MCF 10A (cell line): ENCODE results near the gene ETNK1. TPM values are rescaled to one million over a fixed set of nuclear protein-coding genes. Genes with fewer than 3 reads are reported as not detected.

Source experiments
- Bru-seq: library from RNA; stranded (reverse); fragments of 400-500 nt; gene quantifications from one replicate; lab custom pipeline; 2021; lab: Mats Ljungman, UMichigan
- BruChase-seq, 2 experiments: library from RNA; stranded (reverse); fragments of 400-500 nt; gene quantifications; one replicate each; lab custom pipeline; 2021; lab: Mats Ljungman, UMichigan
- BruUV-seq: library from RNA; stranded (reverse); fragments of 400-500 nt; replicated peaks from 2 replicates; lab custom pipeline; 2021; lab: Mats Ljungman, UMichigan
- CTCF ChIA-PET: fragments of 300-600 bp; sonication (Branson Sonifier 250); formaldehyde crosslinking; extraction: SDS; loops from one replicate; lab custom pipeline; 2021; ENCODE audit warnings: antibody characterized with exemption, inconsistent platforms; lab: Yijun Ruan, JAX
- POLR2A ChIA-PET: fragments of 300-600, 350-650 bp; sonication (Branson Sonifier 250); formaldehyde crosslinking; extraction: SDS; loops from one replicate; lab custom pipeline; 2020; ENCODE audit warnings: antibody characterized with exemption, inconsistent platforms; lab: Yijun Ruan, JAX
- DNase-seq: peaks from one replicate; pipeline ENCODE4 v3.0.0-alpha.2; 2018; ENCODE audit not compliant: unreplicated experiment
- H3K27ac Mint-ChIP-seq: one replicate; pipeline ENCODE4 v1.8.0; 2022; ENCODE audit warnings: mild to moderate bottlenecking, low read depth, mixed read lengths; ENCODE audit not compliant: unreplicated experiment
- H3K27me3 Mint-ChIP-seq: one replicate; pipeline ENCODE4 v1.8.0; 2022; ENCODE audit warnings: mixed read lengths; ENCODE audit not compliant: insufficient read depth, unreplicated experiment
- H3K36me3 Mint-ChIP-seq: one replicate; pipeline ENCODE4 v1.8.0; 2022; ENCODE audit warnings: mild to moderate bottlenecking, moderate library complexity, mixed read lengths; ENCODE audit not compliant: insufficient read depth, unreplicated experiment
- H3K4me1 Mint-ChIP-seq: one replicate; pipeline ENCODE4 v1.8.0; 2022; ENCODE audit warnings: mixed read lengths; ENCODE audit not compliant: insufficient read depth, unreplicated experiment
- H3K4me3 Mint-ChIP-seq: one replicate; pipeline ENCODE4 v1.8.0; 2022; ENCODE audit warnings: mild to moderate bottlenecking, moderate library complexity, mixed read lengths; ENCODE audit not compliant: unreplicated experiment
- H3K9me3 Mint-ChIP-seq: one replicate; pipeline ENCODE4 v1.8.0; 2022; ENCODE audit warnings: mixed read lengths; ENCODE audit not compliant: unreplicated experiment
- CTCF ChIP-seq: fragments of 200-600 bp; IDR thresholded peaks from one replicate; pipeline ENCODE4 v1.8.0; 2022; ENCODE audit warnings: antibody characterized with exemption, mild to moderate bottlenecking; ENCODE audit not compliant: unreplicated experiment
- intact Hi-C: fragments of 100-400 bp; cut with micrococcal nuclease; formaldehyde crosslinking; loops from 2 replicates; pipeline ENCODE4 v1.14.1; 2022
- long read RNA-seq: library from polyadenylated mRNA; stranded (forward); transcript quantifications from one replicate; pipeline ENCODE4 v2.0.0, GENCODE V29; 2022
- total RNA-seq: library from RNA; stranded (reverse); gene quantifications from 2 replicates; pipeline ENCODE4 v1.2.3, GENCODE V29; 2022

Gene ETNK1
- 38.2 and 38.3 TPM in 2 replicates for total RNA-seq
- percentile 87 among the genes with signal in this experiment for Bru-seq, nascent RNA
- percentile 93 among the genes with signal in this experiment for BruChase-seq, experiment 1, labeled RNA remaining after a 6-hour chase
- percentile 92 among the genes with signal in this experiment for BruChase-seq, experiment 2, labeled RNA remaining after a 2-hour chase
- long read RNA-seq, full-length matches to known transcripts: 18 of 25 reads
- long read RNA-seq, partial matches to known transcripts: 2 of 25 reads
- long read RNA-seq, other reads (novel, unspliced or antisense): 5 of 25 reads

DNA sequence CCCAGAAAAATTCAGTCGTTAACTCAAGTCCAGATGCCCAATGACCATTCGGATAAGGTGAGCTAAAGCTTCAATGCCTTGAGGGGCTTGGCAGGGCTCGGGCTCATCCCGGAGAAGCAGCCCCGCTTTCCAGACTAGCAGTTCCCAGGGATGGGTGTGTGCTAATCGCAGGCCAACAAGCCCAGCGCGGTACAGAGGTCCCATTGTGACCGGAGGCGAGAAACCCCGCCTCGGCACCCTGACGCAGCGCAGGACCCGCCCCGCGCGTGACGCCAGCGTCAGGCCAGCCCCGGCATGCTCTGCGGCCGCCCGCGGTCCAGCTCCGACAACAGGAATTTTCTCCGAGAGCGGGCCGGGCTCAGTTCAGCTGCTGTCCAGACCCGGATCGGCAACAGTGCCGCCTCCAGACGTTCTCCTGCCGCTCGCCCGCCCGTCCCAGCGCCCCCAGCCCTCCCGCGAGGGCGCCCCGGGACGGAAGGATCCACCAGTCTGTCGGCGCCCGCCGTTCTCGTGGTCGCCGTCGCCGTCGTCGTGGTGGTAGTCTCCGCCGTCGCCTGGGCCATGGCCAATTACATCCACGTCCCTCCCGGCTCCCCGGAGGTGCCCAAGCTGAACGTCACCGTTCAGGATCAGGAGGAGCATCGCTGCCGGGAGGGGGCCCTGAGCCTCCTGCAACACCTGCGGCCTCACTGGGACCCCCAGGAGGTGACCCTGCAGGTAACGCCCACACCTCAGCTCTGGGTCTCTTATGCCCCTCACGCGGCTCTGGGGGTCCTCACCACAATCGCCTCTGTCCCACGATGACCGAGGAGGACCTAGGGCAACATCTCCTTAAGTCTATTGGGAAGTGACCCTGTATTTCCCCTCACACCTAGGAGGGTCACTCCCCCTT, at the start of gene ETNK1:
TSS of gene ETNK1 (plus strand) at position 302 of the 892 bp plus-strand sequence. CDS start at position 562, 260 bp downstream.
- no peaks in the 10 kb centered on the region for H3K9me3 Mint-ChIP-seq
- CTCF ChIA-PET: interaction anchor here (1.0 to 1.2 kb wide), 4 partner anchors 60 to 583 kb away, joined by 3 to 4 read pairs (median 4); partner anchors contain the start of gene C2CD5

GRCh38 chr12:22576065-22576464, 48.9 kb upstream of the ETNK1 start:
- ChIA-PET POLR2A (no interaction called here), CTCF (interaction anchor here (0.5 to 0.6 kb wide), 2 partner anchors 12 to 139 kb away, joined by 3 to 4 read pairs; no protein-coding TSS in a partner anchor)
- no peak for TF ChIP-seq CTCF
- Mint-ChIP-seq H3K4me1 (no peaks in the 10 kb centered on the region), H3K9me3 (no peaks in the 10 kb centered on the region), H3K27me3 (no peaks in the 10 kb centered on the region), H3K4me3 (no peak overlapping the region), H3K27ac (no peak overlapping the region), H3K36me3 (no peaks in the 10 kb centered on the region)
- intact Hi-C loops: no loop called here
- BruUV-seq: no TSS peak
- no peak for DNase-seq

More for the DNA sequence above, at the start of gene ETNK1:
- Mint-ChIP-seq H3K36me3 (peaks cover 2% of the 10 kb centered on the region), H3K27me3 (no peaks in the 10 kb centered on the region), H3K4me1 (peaks cover 22% of the 10 kb centered on the region), H3K27ac (peak within 1 kb of the TSS; percentile 99), H3K4me3 (peak within 1 kb of the TSS; percentile 100)
- no TSS peak for BruUV-seq
- TF ChIP-seq CTCF: no peak
- POLR2A ChIA-PET: interaction anchor here (0.7 to 7.4 kb wide), 15 partner anchors 9 to 342 kb away, joined by 3 to 82 read pairs (median 4); partner anchors contain the start of gene C2CD5
- peak; percentile 89 for DNase-seq
- intact Hi-C loops: loop anchor here (5.0 kb wide), 2 partner anchors 98 to 168 kb away; no protein-coding TSS in a partner anchor

GRCh38 chr12:22576473-22576872, 48.5 kb upstream of the ETNK1 start:
- TF ChIP-seq CTCF: no peak
- H3K9me3 Mint-ChIP-seq: no peaks in the 10 kb centered on the region
- DNase-seq: no peak
- no peaks in the 10 kb centered on the region for H3K27me3 Mint-ChIP-seq
- H3K4me3 Mint-ChIP-seq: no peak overlapping the region
- H3K36me3 Mint-ChIP-seq: no peaks in the 10 kb centered on the region
- POLR2A ChIA-PET: no interaction called here
- H3K27ac Mint-ChIP-seq: no peak overlapping the region
- BruUV-seq: no TSS peak
- intact Hi-C loops: no loop called here
- CTCF ChIA-PET: interaction anchor here (0.5 kb wide), 1 partner anchor 139 kb away, joined by 3 read pairs; no protein-coding TSS in a partner anchor
- H3K4me1 Mint-ChIP-seq: no peaks in the 10 kb centered on the region
